HG03342 (cell line): ENCODE measurements around the gene PSMD6.

Experiments used
- ATAC-seq: cut with Tn5 transposase; IDR thresholded peaks from one replicate; pipeline ENCODE4 v1.9.1; 2021; ENCODE audit warnings: mild to moderate bottlenecking, moderate library complexity; ENCODE audit not compliant: unreplicated experiment

Gene PSMD6

GRCh38 chr3:63980830-63981498 is 42.3 kb downstream of the PSMD6 start:
- ATAC-seq: no peak

DNA sequence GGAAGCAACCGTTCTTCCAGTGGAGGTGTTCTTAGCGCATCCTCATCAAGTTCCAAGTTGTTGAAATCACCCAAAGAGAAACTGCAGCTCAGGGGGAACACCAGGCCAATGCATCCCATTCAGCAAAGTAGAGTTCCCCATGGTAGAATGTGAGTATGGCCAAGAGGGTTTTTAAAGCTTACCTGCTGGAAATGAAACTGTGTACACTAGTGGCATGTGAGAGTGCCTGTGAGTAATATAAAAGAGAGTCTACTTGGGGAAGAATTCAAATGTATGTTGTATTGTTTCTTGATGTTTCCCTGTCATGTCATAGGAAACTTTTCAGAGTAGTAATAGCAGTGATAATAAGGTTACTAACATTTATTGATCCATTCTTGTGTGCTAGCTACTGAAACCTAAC is 43.3 kb downstream of the PSMD6 start:
- ATAC-seq: no peak

GRCh38 chr3:63979093-63979885 is 44.0 kb downstream of the PSMD6 start:
- ATAC-seq: no peak

DNA sequence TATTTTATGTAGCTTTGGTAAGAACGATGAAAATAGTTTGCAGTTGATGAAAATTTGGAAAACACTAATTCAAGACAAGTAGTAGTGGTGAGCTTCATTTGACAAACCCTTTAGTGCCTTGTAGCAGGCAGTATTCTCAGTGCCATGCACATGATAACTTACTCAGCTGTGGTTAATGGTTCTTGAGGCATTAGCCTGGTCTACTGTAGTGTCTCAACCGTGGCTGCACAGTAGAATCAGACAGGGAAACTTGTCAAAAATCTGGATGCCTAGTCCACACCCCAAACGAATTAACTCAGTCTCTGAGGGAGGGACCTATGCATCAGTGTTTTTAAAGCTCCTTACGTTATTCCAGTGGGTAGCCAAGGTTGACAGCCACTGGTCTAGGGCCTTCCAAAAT is 45.4 kb downstream of the PSMD6 start:
- ATAC-seq: no peak

- ATAC-seq: no peak
Measured at GRCh38 chr3:63976872-63977200, 46.5 kb downstream of the PSMD6 start.

DNA sequence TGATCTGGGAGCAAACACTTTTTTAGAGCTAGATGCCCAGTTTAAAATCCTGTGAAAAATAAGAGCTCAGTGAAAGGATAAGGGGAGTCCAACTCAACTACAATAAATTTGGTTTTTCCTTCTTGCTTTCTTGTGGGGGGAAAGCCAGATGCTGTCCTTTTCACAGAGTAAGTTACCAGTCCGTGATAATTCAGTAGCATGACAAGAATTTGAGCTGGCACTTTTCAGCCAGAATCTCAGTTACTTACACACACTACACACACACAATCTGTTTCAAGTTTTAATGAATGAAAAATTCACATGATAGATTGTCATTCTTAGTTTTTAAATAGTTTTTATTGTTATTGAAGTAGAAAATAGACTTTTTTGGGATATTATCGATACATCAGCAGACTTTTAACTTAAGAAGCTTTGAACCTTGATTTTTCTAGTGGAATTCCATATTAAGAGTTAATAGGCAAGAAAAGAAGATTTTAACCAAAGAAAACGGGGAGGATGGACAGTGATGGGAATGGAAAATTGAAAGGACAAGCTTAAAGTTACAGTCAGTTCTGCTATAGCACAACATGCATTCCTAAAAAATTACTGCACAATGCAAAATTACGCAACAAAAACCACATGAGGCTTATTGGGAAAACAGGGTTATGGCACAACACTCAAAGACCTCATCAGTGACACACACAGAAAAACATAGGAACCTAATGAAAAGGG is 47.0 kb downstream of the PSMD6 start:
- ATAC-seq: no peak

GRCh38 chr3:63975723-63976122 is 47.6 kb downstream of the PSMD6 start:
- no peak for ATAC-seq

- ATAC-seq: no peak
Measured at GRCh38 chr3:63974451-63974850, 48.8 kb downstream of the PSMD6 start.

GRCh38 chr3:63973406-63973805 is 49.9 kb downstream of the PSMD6 start:
- no peak for ATAC-seq

DNA sequence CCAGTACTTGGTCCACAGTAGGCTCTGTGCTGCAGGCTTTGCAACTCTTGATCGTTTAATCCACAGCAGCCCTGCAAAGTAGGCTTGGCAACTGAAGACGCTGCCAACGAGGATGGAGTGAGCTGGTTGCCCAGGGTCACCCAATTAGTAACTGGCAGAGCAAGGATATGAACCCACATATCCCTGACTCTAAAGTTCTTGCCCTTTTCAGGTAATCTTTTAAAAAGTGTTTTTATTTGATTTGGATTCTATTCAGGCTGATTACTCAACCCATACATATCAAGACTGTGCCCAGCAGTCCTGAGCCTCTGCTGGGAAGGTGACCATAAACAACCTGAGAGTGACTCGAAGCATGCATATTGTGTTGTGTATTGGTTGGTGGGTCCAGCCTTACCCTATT is 50.3 kb downstream of the PSMD6 start:
- no peak for ATAC-seq

- ATAC-seq: no peak
Measured at GRCh38 chr3:63972196-63972595, 51.1 kb downstream of the PSMD6 start.

DNA sequence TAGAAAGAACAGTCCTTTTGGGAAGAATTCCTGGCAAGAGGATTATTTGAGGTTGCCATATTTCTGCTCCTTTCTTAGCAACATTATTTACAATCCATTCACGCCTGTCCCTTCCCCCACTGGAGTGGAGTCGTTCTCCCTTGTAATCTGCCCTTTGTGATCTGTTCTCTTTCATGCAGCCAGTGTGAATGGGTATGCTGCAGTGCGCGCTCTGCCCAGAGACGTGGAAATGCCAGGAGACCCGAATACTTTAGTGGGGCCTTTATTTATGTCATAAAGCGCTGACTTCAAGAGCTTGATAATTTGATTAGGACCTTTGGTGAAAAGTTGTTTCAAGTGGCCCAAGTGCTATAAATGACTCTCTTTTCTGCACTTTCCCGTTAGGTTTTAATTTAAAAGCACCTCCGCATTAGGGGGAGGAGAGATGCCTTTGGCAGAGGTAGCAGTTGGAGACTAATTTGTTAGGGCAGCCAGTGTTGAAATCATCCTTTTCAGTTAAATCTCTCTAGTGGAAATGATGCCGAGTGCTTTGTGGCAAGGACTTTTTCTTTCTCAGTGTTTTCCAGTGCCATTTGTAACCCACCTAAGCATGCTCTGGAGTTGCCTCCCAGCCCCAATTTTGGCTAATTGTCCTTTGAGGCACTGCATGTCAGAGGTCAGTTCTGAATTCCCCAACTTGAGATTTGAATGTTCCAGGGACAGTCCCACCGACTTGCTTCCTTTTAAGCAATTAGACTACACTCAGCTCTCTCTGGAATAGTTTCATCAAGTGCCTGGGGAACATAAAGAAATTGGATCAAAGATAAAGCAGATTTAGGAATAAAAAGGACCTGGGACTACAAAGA is 52.4 kb downstream of the PSMD6 start:
- no peak for ATAC-seq

- ATAC-seq: no peak
Measured at GRCh38 chr3:63969876-63970275, 53.4 kb downstream of the PSMD6 start.

- peak; percentile 9 for ATAC-seq
Measured at GRCh38 chr3:63968612-63969350, 54.5 kb downstream of the PSMD6 start.

GRCh38 chr3:63967675-63968611 is 55.4 kb downstream of the PSMD6 start:
- ATAC-seq: peak; percentile 43

- ATAC-seq: no peak
Measured at GRCh38 chr3:63966871-63967270, 56.4 kb downstream of the PSMD6 start.

DNA sequence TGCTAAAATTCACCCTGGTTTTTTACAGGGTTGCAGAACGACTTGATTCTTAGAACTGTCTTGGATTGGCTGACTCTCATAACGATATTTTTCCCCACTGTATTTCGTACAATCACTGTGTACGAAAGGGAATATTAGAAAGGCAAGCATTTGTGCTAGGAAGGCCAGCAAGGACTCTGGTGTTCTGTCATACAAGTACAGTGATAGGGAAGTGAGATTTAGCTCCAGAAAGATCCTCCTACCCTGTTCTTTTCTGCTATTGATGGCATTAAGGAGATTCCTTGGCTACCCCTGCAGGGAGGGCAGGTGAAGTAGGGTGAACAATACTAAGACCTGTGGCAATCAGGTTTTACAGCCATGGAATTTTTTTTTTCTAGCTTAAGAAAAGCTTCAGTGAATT is 57.3 kb downstream of the PSMD6 start:
- ATAC-seq: no peak

GRCh38 chr3:63964681-63965485 is 58.4 kb downstream of the PSMD6 start:
- no peak for ATAC-seq

GRCh38 chr3:63963496-63963895 is 59.8 kb downstream of the PSMD6 start:
- ATAC-seq: no peak
